Measurements from ENCODE around the gene DENND5A.

DNA sequence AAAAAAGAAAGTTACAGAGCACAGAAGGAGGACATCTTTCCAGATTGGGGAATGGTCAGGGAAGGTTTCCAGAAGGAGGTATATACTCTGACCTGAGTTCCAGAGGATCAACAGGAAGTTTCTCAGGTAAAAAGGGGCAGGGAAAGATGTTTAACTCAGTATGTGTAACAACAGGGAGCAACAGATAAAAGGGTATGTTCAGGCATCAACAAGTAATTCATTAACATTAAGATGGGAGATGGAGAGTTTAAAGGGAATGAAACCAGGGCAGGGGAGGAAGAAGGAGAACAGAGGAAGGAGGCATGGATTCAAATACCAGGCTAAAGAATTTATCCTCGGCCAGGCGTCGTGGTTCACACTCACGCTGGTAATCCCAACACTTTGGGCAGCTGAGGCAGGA, 2.5 kb upstream of the DENND5A start:
- TF ChIP-seq, protein P1, sequence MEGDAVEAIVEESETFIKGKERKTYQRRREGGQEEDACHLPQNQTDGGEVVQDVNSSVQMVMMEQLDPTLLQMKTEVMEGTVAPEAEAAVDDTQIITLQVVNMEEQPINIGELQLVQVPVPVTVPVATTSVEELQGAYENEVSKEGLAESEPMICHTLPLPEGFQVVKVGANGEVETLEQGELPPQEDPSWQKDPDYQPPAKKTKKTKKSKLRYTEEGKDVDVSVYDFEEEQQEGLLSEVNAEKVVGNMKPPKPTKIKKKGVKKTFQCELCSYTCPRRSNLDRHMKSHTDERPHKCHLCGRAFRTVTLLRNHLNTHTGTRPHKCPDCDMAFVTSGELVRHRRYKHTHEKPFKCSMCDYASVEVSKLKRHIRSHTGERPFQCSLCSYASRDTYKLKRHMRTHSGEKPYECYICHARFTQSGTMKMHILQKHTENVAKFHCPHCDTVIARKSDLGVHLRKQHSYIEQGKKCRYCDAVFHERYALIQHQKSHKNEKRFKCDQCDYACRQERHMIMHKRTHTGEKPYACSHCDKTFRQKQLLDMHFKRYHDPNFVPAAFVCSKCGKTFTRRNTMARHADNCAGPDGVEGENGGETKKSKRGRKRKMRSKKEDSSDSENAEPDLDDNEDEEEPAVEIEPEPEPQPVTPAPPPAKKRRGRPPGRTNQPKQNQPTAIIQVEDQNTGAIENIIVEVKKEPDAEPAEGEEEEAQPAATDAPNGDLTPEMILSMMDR (IDR thresholded peaks at IDR 0.05; ENCODE audit: insufficient read depth, low read depth, low read length) = no peak
- TF ChIP-seq EZH2 (IDR thresholded peaks at IDR 0.05; ENCODE audit: insufficient read depth, low read length) = no peak
